Activated CD4-positive, alpha-beta T cell treated with anti-CD3 and anti-CD28 coated beads for 36 hours (primary cell): ENCODE data around the gene CHRD. TPM values are rescaled to one million over a fixed set of nuclear protein-coding genes. Genes with fewer than 3 reads are reported as not detected.

ENCODE experiments used
- ATAC-seq: fragments of 200-7000 bp; cut with Tn5 transposase; one replicate; pipeline ENCODE4 v1.10.0; 2021; ENCODE audit warnings: mild to moderate bottlenecking, moderate library complexity
- CTCF ChIA-PET: fragments of 350-600 bp; sonication (Branson Sonifier 250); formaldehyde crosslinking; loops from one replicate; lab custom pipeline; 2021; ENCODE audit warnings: antibody characterized with exemption; lab: Charles Lee
- POLR2A ChIA-PET: fragments of 350-600 bp; sonication (Branson Sonifier 250); formaldehyde crosslinking; loops from one replicate; lab custom pipeline; 2021; ENCODE audit warnings: antibody characterized with exemption, inconsistent platforms; lab: Charles Lee
- DNase-seq: peaks from one replicate; pipeline ENCODE4 v3.0.0-alpha.2; 2020
- H3K27ac Mint-ChIP-seq: one replicate; pipeline ENCODE4 v1.8.0; 2021; ENCODE audit warnings: mixed read lengths
- H3K27me3 Mint-ChIP-seq: one replicate; pipeline ENCODE4 v1.8.0; 2021; ENCODE audit warnings: mixed read lengths
- H3K36me3 Mint-ChIP-seq: one replicate; pipeline ENCODE4 v1.8.0; 2021; ENCODE audit warnings: low read depth, mixed read lengths
- H3K4me1 Mint-ChIP-seq: one replicate; pipeline ENCODE4 v1.8.0; 2021; ENCODE audit warnings: mixed read lengths
- H3K4me3 Mint-ChIP-seq: one replicate; pipeline ENCODE4 v1.8.0; 2021; ENCODE audit warnings: mild to moderate bottlenecking, moderate library complexity, mixed read lengths
- H3K9me3 Mint-ChIP-seq: one replicate; pipeline ENCODE4 v1.8.0; 2021; ENCODE audit warnings: low read depth, mixed read lengths
- intact Hi-C, 2 experiments: fragments of 100-400 bp; cut with DNase I in 1 of 2; cut with micrococcal nuclease in 1 of 2; formaldehyde crosslinking; loops; one replicate each; pipeline versions ENCODE4 v1.14.2 to v1.15.1; 2022 to 2024; cut with DNase I, micrococcal nuclease
- total RNA-seq, 2 experiments: library from RNA; stranded (reverse); gene quantifications; one replicate each; pipeline ENCODE4 v1.2.3, GENCODE V29; 2021

The CHRD gene
- total RNA-seq, 2 experiments from 2014 or later: 0.23 TPM; not detected in 1

DNA sequence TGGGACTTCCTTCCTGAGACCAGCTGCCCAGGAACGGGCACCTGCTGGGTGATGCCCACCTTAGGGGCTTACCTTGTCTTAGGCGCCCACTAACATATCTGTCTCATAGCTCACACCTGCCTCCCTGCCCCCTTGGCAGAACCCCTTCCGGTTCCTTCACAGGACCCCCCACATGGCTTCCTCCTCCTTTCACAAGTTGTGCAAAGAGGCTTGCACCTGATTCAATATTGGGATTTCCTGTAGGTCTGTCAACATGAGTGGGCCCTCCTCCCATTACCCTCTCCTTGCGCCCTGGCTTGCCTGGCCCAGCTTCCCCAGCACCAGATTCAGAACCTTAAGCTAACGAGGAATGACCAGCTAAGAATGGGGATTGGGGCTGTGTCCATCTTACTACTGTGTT is 2.5 kb upstream of the CHRD start:
- no peaks in the 10 kb centered on the region for H3K36me3 Mint-ChIP-seq
- ATAC-seq (no peak), DNase-seq (no peak)
- H3K27me3 Mint-ChIP-seq: peaks cover 34% of the 10 kb centered on the region
- H3K27ac Mint-ChIP-seq: no peak overlapping the region
- H3K4me1 Mint-ChIP-seq: peaks cover 6% of the 10 kb centered on the region
- POLR2A ChIA-PET: no interaction called here
- CTCF ChIA-PET: interaction anchor here (0.6 kb wide), 1 partner anchor 164 kb away, joined by 3 read pairs; no protein-coding TSS in a partner anchor
- intact Hi-C loops: no loop called here
- no peaks in the 10 kb centered on the region for H3K9me3 Mint-ChIP-seq
- no peak overlapping the region for H3K4me3 Mint-ChIP-seq

DNA sequence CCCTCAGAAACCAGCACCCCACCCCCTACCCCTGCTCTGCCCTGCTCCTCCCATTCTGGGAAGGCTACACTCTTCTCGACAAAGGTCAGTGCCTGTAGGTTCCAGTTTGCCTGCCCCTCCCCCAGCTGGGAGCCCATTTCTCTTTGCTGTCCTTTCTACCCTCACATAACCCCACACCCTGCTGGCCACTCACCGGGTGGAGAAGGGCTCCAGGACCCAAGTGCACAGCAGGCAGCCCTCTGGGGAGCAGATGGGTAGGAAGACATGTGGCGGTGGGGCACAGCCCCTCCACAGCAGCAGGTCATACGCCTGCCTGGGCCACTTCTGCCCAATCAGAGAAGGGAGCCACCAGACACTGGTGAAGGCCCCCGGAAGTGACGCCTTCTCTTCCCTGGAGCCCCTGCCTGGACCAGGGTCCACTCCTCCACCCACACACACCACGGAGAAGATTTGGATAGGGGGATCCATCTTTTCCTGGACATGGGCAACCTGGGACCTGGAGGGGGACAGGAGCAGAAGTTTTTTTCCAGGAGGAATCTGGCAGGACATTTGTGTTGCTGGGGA is 1.9 kb upstream of the CHRD start, which contains the start of gene THPO:
TSS of gene THPO (minus strand) at position 326 of the 564 bp plus-strand sequence. CDS start 1,948 bp downstream, outside the sequence.
- POLR2A ChIA-PET: no interaction called here
- no peak within 1 kb of the TSS for H3K4me3 Mint-ChIP-seq
- CTCF ChIA-PET: interaction anchor here (0.6 kb wide), 1 partner anchor 164 kb away, joined by 3 read pairs; no protein-coding TSS in a partner anchor
- ATAC-seq: no peak
- DNase-seq: no peak
- no peaks in the 10 kb centered on the region for H3K36me3 Mint-ChIP-seq
- peaks cover 40% of the 10 kb centered on the region for H3K27me3 Mint-ChIP-seq
- peaks cover 6% of the 10 kb centered on the region for H3K4me1 Mint-ChIP-seq
- H3K27ac Mint-ChIP-seq: no peak within 1 kb of the TSS
- H3K9me3 Mint-ChIP-seq: no peaks in the 10 kb centered on the region
- intact Hi-C loops: no loop called here

DNA sequence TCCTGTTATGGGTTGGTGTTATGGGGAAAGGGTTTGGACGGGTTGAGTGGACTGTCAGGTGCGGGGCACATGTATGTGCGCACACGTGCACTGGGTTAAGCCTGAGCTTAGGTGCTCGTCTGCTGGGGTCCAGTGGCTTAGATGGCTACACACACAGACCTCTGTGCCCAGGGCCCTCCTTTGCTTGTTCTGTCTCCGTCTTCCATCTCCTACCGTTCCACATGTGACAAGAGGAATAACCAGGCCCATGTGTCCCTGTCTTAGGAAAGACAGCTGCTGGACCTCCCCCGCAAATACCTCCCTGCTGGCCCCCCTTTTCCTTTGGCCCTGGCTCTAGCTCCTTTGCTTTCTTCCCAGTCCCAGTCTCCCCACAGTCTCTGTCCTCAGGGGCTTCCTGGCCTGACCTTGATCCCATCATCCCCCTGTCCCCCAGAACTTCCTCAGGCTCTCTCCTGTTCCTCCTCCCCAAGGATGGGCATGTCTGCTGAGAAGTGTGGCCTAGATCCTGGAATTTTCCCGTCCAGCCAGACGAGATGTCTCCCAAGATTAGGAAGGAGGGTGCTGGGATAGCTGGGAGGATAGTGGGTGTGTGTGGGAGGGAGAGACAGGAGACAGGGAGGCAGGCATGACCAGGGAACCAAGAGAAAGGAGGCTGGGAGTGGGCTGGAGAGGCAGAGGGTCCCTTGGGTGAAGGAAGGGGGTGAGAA is 1.1 kb upstream of the CHRD start:
- Mint-ChIP-seq H3K27me3 (peaks cover 45% of the 10 kb centered on the region), H3K9me3 (no peaks in the 10 kb centered on the region), H3K27ac (no peak overlapping the region), H3K36me3 (no peaks in the 10 kb centered on the region), H3K4me1 (peaks cover 6% of the 10 kb centered on the region), H3K4me3 (peak overlapping the region; percentile 14)
- intact Hi-C loops: no loop called here
- CTCF ChIA-PET: interaction anchor here (0.5 kb wide), 1 partner anchor 149 kb away, joined by 4 read pairs; no protein-coding TSS in a partner anchor
- POLR2A ChIA-PET: no interaction called here
- no peak for ATAC-seq
- DNase-seq: no peak

DNA sequence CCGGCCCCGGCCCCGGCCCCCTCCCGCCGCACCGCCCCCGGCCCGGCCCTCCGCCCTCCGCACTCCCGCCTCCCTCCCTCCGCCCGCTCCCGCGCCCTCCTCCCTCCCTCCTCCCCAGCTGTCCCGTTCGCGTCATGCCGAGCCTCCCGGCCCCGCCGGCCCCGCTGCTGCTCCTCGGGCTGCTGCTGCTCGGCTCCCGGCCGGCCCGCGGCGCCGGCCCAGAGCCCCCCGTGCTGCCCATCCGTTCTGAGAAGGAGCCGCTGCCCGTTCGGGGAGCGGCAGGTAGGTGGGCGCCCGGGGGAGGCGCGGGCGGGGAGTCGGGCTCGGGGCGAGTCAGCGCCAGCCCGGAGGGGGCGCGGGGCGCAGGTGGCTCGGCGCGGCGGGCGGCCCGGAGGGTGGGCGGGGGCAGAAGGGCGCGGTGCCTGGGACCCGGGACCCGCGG is 352 bp downstream of the CHRD start:
- POLR2A ChIA-PET: no interaction called here
- DNase-seq (peak; percentile 60), ATAC-seq (peak; percentile 31)
- Mint-ChIP-seq H3K4me3 (no peak overlapping the region), H3K36me3 (no peaks in the 10 kb centered on the region), H3K27me3 (peaks cover 50% of the 10 kb centered on the region), H3K4me1 (peaks cover 6% of the 10 kb centered on the region), H3K27ac (no peak overlapping the region), H3K9me3 (no peaks in the 10 kb centered on the region)
- intact Hi-C loops: no loop called here
- CTCF ChIA-PET: interaction anchor here (1.6 kb wide), 1 partner anchor 9 kb away, joined by 5 read pairs; no protein-coding TSS in a partner anchor

DNA sequence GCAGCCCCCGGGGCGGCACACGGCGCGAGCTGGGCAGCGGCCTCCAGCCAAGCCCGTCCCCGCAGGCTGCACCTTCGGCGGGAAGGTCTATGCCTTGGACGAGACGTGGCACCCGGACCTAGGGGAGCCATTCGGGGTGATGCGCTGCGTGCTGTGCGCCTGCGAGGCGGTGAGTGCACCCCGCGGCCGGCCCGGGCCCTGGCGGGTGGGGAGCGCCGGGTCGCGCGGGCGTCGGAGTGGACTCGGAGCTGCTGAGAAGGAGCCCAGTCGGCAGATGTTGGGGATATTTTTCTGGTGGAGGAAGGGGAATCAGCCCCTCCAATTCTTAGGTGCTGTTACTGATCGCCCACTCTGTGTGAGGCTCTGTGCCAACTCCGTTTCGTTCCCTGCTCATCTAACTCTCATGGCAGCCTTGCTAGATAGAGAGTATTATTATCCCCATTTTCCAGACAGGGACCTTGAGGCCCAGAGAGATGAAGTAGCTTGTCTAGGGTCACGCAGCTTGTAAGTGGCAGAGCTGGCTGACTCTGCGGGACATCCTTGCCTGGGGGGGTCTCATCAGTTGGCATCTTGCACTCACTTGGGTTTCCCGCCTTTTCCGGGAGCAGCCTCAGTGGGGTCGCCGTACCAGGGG is 890 bp downstream of the CHRD start:
- CTCF ChIA-PET: interaction anchor here (0.6 to 1.6 kb wide), 4 partner anchors 9 to 161 kb away, joined by 3 to 5 read pairs (median 4); no protein-coding TSS in a partner anchor
- POLR2A ChIA-PET: no interaction called here
- H3K4me3 Mint-ChIP-seq: peak overlapping the region; percentile 41
- no peak overlapping the region for H3K27ac Mint-ChIP-seq
- peaks cover 47% of the 10 kb centered on the region for H3K27me3 Mint-ChIP-seq
- DNase-seq (peak; percentile 41), ATAC-seq (peak; percentile 40)
- intact Hi-C loops: no loop called here
- H3K9me3 Mint-ChIP-seq: no peaks in the 10 kb centered on the region
- H3K36me3 Mint-ChIP-seq: no peaks in the 10 kb centered on the region
- peaks cover 6% of the 10 kb centered on the region for H3K4me1 Mint-ChIP-seq

DNA sequence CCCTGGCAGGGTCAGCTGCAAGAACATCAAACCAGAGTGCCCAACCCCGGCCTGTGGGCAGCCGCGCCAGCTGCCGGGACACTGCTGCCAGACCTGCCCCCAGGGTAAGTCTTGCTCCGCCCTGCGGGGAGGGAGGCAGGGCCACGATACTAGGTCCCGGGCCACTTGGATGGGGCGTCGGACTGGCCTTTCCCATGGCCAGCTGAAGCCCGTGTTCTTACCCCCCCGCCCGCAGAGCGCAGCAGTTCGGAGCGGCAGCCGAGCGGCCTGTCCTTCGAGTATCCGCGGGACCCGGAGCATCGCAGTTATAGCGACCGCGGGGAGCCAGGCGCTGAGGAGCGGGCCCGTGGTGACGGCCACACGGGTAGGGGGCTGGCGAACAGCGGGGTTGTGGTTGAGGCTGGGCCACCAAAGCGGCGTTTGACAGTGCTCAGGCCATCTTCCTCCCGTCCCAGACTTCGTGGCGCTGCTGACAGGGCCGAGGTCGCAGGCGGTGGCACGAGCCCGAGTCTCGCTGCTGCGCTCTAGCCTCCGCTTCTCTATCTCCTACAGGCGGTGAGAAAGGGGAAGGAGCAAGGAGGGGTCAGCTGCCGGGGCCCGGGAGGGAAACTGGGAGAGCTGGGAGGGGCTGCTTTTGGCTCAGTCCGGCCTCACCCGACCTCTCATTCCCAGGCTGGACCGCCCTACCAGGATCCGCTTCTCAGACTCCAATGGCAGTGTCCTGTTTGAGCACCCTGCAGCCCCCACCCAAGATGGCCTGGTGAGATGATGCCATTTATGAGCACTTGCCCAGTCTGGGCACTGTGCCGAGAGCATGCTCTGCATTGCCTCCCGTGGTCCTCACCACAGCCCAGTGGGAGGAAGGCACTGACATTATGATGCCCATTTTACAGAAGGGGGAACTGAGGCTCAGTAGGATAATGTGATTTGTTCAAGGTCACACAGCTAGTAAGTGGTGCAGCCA is 1.7 kb downstream of the CHRD start:
- H3K27ac Mint-ChIP-seq: no peak overlapping the region
- peaks cover 6% of the 10 kb centered on the region for H3K4me1 Mint-ChIP-seq
- ATAC-seq: peak; percentile 17
- H3K9me3 Mint-ChIP-seq: no peaks in the 10 kb centered on the region
- H3K36me3 Mint-ChIP-seq: no peaks in the 10 kb centered on the region
- POLR2A ChIA-PET: no interaction called here
- no peak for DNase-seq
- CTCF ChIA-PET: interaction anchor here (0.6 to 2.7 kb wide), 5 partner anchors 10 to 160 kb away, joined by 3 to 13 read pairs (median 4); no protein-coding TSS in a partner anchor
- H3K27me3 Mint-ChIP-seq: peaks cover 47% of the 10 kb centered on the region
- intact Hi-C loops: no loop called here
- H3K4me3 Mint-ChIP-seq: no peak overlapping the region

DNA sequence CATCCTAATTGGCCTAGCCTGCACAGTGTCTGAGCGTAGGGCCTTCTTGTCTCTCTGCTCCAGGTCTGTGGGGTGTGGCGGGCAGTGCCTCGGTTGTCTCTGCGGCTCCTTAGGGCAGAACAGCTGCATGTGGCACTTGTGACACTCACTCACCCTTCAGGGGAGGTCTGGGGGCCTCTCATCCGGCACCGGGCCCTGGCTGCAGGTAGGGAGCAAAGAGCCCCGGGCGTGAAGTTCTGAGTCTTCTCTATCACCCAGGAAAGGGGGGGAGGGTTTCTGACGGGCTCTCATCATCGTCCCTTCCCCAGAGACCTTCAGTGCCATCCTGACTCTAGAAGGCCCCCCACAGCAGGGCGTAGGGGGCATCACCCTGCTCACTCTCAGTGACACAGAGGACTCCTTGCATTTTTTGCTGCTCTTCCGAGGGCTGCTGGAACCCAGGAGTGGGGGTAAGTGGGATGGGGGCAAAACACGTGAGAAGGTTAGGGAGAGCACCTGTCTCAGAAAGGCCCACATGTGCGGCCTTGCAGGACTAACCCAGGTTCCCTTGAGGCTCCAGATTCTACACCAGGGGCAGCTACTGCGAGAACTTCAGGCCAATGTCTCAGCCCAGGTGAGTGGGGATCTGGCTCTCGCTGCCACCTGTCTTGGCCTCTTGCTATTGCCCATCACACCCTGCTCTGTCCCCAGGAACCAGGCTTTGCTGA is 2.6 kb downstream of the CHRD start:
- no peak overlapping the region for H3K4me3 Mint-ChIP-seq
- peaks cover 43% of the 10 kb centered on the region for H3K27me3 Mint-ChIP-seq
- H3K4me1 Mint-ChIP-seq: peaks cover 6% of the 10 kb centered on the region
- POLR2A ChIA-PET: no interaction called here
- no peak overlapping the region for H3K27ac Mint-ChIP-seq
- no peak for DNase-seq
- H3K36me3 Mint-ChIP-seq: no peaks in the 10 kb centered on the region
- no peaks in the 10 kb centered on the region for H3K9me3 Mint-ChIP-seq
- intact Hi-C loops: no loop called here
- no peak for ATAC-seq
- CTCF ChIA-PET: interaction anchor here (0.6 to 2.7 kb wide), 3 partner anchors 10 to 31 kb away, joined by 3 to 13 read pairs (median 4); no protein-coding TSS in a partner anchor

DNA sequence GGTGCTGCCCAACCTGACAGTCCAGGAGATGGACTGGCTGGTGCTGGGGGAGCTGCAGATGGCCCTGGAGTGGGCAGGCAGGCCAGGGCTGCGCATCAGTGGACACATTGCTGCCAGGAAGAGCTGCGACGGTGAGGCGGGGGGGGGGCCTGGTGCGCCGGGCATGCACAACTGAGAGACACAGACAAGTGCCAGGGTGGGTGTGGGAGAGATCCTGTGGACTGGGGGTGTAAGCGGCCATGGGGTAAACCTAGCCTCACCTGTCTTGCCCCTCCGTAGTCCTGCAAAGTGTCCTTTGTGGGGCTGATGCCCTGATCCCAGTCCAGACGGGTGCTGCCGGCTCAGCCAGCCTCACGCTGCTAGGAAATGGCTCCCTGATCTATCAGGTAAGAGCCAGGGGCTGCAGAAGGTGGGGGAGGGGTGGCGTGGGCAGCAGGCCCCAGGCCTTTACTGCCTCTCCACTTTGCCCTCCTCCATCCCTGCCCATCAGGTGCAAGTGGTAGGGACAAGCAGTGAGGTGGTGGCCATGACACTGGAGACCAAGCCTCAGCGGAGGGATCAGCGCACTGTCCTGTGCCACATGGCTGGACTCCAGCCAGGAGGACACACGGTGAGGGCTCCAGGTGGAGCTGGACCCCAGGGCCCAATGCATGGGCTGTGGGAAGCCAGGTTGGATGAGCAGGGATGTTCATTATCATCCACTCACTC is 3.3 kb downstream of the CHRD start:
- DNase-seq: no peak
- no peaks in the 10 kb centered on the region for H3K9me3 Mint-ChIP-seq
- no peak for ATAC-seq
- ChIA-PET POLR2A (no interaction called here), CTCF (interaction anchor here (1.3 to 2.7 kb wide), 3 partner anchors 9 to 159 kb away, joined by 4 to 13 read pairs (median 4); no protein-coding TSS in a partner anchor)
- H3K4me1 Mint-ChIP-seq: peaks cover 6% of the 10 kb centered on the region
- H3K27ac Mint-ChIP-seq: no peak overlapping the region
- no peak overlapping the region for H3K4me3 Mint-ChIP-seq
- intact Hi-C loops: no loop called here
- H3K27me3 Mint-ChIP-seq: peaks cover 38% of the 10 kb centered on the region
- no peaks in the 10 kb centered on the region for H3K36me3 Mint-ChIP-seq

DNA sequence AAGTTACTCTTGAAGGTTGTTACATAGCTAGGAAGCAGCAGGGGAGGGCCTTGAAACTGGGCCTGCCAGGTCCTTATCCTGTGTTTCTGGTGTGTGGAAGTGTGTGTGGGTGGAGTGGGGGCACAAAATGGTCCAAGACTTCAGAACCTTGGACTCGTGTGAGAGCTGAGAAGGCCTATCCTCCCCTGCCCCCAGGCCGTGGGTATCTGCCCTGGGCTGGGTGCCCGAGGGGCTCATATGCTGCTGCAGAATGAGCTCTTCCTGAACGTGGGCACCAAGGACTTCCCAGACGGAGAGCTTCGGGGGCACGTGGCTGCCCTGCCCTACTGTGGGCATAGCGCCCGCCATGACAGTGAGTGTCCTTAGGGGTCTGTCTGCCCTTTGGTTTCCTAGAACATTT is 4.5 kb downstream of the CHRD start:
- DNase-seq: no peak
- no peak for ATAC-seq
- H3K27ac Mint-ChIP-seq: no peak overlapping the region
- no peaks in the 10 kb centered on the region for H3K9me3 Mint-ChIP-seq
- intact Hi-C loops: no loop called here
- no peaks in the 10 kb centered on the region for H3K36me3 Mint-ChIP-seq
- H3K4me1 Mint-ChIP-seq: peaks cover 6% of the 10 kb centered on the region
- peaks cover 31% of the 10 kb centered on the region for H3K27me3 Mint-ChIP-seq
- POLR2A ChIA-PET: interaction anchor here (0.5 kb wide), 1 partner anchor 17 kb away, joined by 4 read pairs; no protein-coding TSS in a partner anchor
- CTCF ChIA-PET: interaction anchor here (0.6 to 2.7 kb wide), 5 partner anchors 12 to 294 kb away, joined by 3 to 13 read pairs (median 4); no protein-coding TSS in a partner anchor
- H3K4me3 Mint-ChIP-seq: no peak overlapping the region
